Measurements from ENCODE around the gene SP140L. TPM values are rescaled to one million over a fixed set of nuclear protein-coding genes. Genes with fewer than 3 reads are reported as not detected.

The SP140L gene
- total RNA-seq, 1 donor from 2014 or later: 7.9 TPM

- Histone ChIP-seq H3K36me3 (ENCODE audit: control insufficient read depth, insufficient read depth, low read length) (no peaks in the 10 kb centered on the region), H3K27me3 (ENCODE audit: control insufficient read depth, insufficient read depth, low read length) (no peaks in the 10 kb centered on the region)
Observed at GRCh38 chr2:230453006-230453405, 126.0 kb downstream of the SP140L start.

More at GRCh38 chr2:230453006-230453405, 126.0 kb downstream of the SP140L start:
- DNase-seq (ENCODE audit: low read depth): no peak
- no peak overlapping the region for H3K4me3 ChIP-seq (ENCODE audit: low read depth, low read length)
- TF ChIP-seq, protein P1, sequence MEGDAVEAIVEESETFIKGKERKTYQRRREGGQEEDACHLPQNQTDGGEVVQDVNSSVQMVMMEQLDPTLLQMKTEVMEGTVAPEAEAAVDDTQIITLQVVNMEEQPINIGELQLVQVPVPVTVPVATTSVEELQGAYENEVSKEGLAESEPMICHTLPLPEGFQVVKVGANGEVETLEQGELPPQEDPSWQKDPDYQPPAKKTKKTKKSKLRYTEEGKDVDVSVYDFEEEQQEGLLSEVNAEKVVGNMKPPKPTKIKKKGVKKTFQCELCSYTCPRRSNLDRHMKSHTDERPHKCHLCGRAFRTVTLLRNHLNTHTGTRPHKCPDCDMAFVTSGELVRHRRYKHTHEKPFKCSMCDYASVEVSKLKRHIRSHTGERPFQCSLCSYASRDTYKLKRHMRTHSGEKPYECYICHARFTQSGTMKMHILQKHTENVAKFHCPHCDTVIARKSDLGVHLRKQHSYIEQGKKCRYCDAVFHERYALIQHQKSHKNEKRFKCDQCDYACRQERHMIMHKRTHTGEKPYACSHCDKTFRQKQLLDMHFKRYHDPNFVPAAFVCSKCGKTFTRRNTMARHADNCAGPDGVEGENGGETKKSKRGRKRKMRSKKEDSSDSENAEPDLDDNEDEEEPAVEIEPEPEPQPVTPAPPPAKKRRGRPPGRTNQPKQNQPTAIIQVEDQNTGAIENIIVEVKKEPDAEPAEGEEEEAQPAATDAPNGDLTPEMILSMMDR (IDR thresholded peaks at IDR 0.05; ENCODE audit: insufficient read depth, low read length, poor library complexity, severe bottlenecking): no peak

Other genes with a start within 250 kb of the SP140L start
- gene SP110, start 107.2 kb upstream of the SP140L start, total RNA-seq: 14.8 and 21.2 TPM in 2 replicates
- 0.82 and 3.6 TPM in 2 replicates for gene SP140, start 101.5 kb upstream of the SP140L start, total RNA-seq
- 48.0 and 53.8 TPM in 2 replicates for gene SP100, start 89.0 kb downstream of the SP140L start, total RNA-seq

Measured in kidney epithelial cell (primary cell).